Measurements from ENCODE around the gene SYCE1.
"Not testable (repeated sequence)": the region's sequence is repeated elsewhere in the genome, so short reads cannot be mapped to it uniquely, and the experiment has no call there.

Gene SYCE1

GRCh38 chr10:133555521-133555920, 9.9 kb downstream of the SYCE1 start:
- no peak for DNase-seq

DNA sequence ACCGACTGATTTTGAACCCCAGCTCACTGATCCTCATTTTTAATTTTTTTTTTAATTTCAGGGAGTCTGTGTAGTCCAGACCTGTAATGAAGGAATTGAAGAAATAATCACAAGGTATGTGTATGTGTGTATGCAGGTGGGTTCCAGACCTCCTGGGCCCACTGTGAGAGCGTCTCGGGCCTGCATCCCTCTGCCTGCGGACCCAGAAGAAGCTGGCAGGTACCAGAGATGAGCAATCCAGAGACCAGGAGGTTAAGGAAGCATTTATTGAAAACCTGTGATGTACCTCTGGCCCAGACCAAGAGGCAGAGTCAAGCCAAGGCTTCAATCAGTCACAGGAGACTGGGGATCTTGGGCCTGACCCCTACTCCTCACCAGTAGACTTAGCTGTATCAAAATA, 10.8 kb downstream of the SYCE1 start:
- no peak for DNase-seq

- no peak for DNase-seq
These were observed 20.9 kb downstream of the SYCE1 start for GRCh38 chr10:133544506-133544905.

DNA sequence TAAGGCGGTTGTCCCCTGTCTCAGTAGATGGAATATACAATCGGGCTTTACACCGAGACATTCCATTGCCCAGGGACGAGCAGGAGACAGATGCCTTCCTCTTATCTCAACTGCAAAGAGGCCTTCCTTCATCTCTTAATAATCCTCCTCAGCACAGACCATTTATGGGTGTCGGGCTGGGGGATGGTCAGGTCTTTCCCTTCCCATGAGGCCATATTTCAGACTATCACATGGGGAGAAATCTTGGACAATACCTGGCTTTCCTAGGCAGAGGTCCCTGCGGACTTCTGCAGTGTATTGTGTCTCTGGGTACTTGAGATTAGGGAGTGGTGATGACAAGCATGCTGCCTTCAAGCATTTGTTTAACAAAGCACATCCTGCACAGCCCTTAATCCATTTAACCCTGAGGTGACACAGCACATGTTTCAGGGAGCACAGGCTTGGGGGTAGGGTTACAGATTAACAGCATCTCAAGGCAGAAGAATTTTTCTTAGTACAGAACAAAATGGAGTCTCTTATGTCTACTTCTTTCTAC, 23.9 kb downstream of the SYCE1 start:
- DNase-seq, result not testable (repeated sequence)

- DNase-seq, result no peak
These were observed 27.5 kb downstream of the SYCE1 start for GRCh38 chr10:133537546-133538545.

GRCh38 chr10:133536198-133536597, 29.2 kb downstream of the SYCE1 start:
- DNase-seq, result no peak

- no peak for DNase-seq
These were observed 31.0 kb downstream of the SYCE1 start for GRCh38 chr10:133534417-133534816.

DNA sequence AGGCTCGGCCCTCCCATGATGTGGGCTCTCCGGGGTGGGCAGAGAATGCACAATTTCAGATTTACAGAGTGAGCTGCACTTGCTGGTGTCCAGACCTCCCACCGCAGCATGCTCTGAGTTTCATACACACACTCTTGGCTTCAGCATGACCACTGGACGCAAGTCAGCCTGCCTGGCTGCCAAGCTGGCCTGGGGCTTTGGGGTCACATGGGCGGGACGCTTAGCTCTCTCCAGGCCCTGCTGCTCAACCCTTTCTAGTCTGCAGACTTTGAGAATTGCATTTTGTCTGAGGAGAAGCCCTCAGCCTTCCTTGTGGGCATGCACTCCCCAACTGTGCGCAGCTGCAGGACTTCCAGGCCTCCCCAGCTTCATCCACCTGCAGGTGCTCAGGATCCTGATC, 32.5 kb downstream of the SYCE1 start:
- no peak for DNase-seq

DNA sequence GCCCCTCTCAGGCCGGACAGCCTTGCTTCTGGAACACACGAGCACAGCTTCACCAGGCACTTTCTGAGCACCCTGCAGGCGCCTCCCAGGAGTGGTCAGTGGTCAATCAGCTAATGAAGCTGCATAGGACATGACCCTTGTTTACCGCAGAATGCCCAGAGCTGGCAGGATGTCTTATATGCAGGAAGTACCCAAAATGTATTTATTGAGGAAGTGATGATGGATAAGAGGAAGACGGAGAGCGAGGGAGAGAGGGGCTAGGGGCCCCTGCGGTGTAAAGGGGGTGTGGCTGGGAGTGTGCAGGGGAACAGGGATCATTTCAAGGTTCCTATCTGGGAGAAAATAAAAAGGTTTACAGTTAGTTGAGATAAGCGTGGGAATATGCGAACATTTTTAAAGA, 34.9 kb downstream of the SYCE1 start:
- DNase-seq, result no peak

DNA sequence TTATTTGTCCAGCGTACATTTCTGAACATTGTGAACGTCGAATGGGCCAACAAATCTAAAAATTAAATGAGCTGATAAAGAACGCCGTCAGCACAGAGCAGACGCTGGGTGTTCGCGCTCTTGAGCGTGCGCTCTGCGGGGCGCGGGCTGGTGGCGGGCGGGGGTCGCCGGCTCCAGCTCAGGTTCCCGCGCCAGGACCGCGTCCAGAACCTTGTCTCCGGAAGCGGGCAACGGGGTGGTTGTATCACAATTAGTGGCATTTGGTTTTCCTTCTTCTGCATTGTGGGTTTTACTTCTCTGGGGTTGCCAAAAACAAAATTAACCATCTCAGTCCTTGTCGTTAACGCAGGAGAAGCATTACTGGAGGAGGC, 35.8 kb downstream of the SYCE1 start:
- DNase-seq, result no peak

- DNase-seq, result no peak
These were observed 36.4 kb downstream of the SYCE1 start for GRCh38 chr10:133528845-133529575.

DNA sequence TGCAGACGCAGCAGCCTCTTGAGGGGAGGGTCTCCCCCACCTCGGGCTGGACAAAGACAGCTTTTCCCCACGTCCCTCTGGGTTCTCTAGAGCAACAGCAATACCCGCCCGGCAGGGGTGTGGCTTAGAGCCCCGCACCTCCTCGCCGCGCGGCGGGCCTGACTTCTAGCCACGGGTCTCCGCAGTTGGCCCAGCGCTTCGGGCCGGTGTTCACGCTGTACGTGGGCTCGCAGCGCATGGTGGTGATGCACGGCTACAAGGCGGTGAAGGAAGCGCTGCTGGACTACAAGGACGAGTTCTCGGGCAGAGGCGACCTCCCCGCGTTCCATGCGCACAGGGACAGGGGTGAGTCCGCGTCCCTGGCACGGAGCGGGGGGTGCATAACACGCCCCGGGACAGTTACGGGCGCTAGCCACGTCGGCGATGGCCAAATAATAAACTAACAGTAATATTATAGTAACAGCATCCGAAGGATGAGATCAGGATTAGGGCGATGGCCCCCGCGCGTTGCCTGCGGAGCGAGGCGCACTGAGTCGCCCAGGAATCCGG, 37.0 kb downstream of the SYCE1 start:
- no peak for DNase-seq

DNA sequence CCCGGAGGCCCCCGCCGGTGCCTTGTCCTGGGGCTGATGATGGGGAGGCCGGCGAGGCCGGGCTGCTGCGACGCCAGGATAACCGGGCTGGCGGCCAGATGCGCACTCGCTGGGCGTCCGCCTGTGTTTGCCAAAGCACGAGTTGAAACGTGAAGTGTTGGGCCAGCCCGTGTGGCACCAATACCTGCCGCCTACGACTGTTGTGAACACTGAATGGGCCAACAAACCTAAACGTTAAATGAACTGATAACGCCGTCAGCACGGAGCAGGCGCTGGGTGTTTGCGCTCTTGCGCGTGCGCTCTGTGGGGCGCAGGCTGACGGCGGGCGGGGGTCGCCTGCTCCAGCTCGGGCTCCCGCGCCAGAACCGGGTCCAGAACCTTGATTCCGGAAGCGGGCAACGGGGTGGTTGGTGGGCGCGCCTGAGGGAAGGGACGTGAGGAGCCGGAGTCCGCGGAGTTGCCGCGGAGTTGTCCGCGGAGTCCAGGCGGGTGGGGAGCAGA, 37.6 kb downstream of the SYCE1 start:
- no peak for DNase-seq

DNA sequence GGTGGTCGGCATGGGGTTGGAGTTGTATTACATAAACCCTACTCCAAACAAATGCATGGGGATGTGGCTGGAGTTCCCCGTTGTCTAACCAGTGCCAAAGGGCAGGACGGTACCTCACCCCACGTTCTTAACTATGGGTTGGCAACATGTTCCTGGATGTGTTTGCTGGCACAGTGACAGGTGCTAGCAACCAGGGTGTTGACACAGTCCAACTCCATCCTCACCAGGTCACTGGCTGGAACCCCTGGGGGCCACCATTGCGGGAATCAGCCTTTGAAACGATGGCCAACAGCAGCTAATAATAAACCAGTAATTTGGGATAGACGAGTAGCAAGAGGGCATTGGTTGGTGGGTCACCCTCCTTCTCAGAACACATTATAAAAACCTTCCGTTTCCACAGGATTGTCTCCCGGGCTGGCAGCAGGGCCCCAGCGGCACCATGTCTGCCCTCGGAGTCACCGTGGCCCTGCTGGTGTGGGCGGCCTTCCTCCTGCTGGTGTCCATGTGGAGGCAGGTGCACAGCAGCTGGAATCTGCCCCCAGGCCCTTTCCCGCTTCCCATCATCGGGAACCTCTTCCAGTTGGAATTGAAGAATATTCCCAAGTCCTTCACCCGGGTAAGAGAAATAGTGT, 38.3 kb downstream of the SYCE1 start, which contains the start of gene CYP2E1:
CYP2E1 (plus strand) TSS at position 407 of the 632 bp plus-strand sequence; CDS start at position 440, 33 bp downstream.
- DNase-seq, result no peak

- no peak for DNase-seq
These were observed 39.9 kb downstream of the SYCE1 start for GRCh38 chr10:133525444-133525843.

GRCh38 chr10:133523631-133524203, 41.7 kb downstream of the SYCE1 start:
- no peak for DNase-seq

- peak; percentile 24 for DNase-seq
These were observed 45.1 kb downstream of the SYCE1 start for GRCh38 chr10:133520193-133520738.

DNA sequence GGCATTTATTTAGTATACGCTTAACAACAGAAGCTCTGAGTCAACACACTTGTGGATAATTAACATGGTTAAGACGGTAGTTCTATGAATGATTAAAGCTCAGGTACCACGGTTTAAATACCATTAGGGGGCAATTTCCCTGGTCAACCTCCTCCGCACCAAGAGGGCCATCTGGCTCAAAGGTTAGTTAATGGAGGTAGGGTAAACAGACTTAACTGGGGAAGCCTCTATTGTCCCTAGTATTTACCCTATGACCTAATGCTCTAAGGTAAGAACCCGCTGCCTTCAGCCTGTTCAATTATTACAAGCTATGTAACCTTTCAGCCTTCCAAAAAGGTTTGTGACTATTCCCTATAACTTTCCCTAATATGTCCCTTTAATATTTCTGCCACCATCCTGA, 46.9 kb downstream of the SYCE1 start:
- DNase-seq, result not testable (repeated sequence)

GRCh38 chr10:133516057-133516456, 49.3 kb downstream of the SYCE1 start:
- DNase-seq, result no peak

DNA sequence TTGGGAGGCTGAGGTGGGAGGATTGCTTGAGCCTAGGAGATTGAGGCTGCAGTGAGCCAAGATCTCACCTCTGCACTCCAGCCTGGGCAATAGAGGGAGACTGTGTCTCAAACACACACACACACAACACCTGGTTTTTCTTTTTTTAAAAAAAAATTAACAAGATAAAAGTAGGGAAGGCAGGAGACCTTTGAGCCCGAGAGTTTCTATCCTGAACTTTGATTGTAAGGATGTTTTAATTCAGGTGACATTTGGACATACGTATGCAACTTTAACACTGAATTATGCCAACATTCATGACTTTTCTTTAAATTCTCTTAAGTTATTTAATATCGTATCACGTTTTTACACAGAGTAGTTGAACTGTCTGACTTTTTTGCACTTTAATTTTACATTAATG, 49.9 kb downstream of the SYCE1 start:
- no peak for DNase-seq

- no peak for DNase-seq
These were observed 53.4 kb downstream of the SYCE1 start for GRCh38 chr10:133511907-133512528.
